AG09319 (cell line): Measurements from ENCODE around the gene LAMA2.

Experiments
- DNase-seq: peaks from one replicate; pipeline ENCODE4 v3.0.0-alpha.2; 2010; ENCODE audit warnings: low read depth; ENCODE audit errors: extremely low read depth
- CTCF ChIP-seq: IDR thresholded peaks from 2 replicates; pipeline ENCODE4 v1.5.1; 2011; ENCODE audit warnings: low read depth, mild to moderate bottlenecking, inconsistent platforms, low read length, moderate library complexity

Gene LAMA2

DNA sequence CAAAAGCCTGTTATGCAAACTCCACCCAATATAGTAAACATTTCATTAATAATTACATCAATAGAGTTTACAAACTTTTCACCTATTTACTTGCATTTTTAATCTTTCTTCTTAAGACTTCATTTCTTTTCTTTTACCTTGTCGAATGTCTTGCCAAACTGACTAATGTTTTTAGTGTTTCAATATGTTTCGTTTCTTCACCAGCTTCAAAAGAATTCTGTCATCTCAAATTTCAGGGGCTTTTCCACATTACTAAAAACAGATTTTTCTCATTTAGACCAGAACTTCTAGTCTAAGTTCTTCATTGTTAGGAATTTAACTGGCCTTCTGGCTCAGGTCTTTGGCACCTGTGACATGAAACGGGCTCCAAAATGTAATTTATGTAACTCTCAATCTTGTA is 630.5 kb downstream of the LAMA2 start:
- TF ChIP-seq CTCF, result no peak
- no peak for DNase-seq

DNA sequence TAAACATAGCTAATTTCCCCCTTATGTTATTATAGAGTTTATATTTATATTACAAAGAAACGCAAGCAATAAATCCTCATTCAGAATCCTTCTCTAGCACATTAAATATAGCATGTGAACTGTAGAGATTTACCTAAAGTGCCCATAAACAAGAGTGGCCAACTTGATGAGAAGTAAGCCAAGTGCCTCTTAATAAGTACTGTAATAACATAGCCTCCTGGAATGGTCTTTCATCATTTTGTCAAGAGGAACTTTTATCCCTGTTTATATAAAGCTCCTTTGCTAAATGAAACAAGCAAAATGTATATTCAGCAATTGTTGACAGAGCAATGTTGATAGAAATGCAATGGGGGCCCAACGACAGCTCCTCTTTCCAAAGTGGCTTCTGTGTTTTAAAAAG is 632.1 kb downstream of the LAMA2 start:
- no peak for TF ChIP-seq CTCF

GRCh38 chr6:129516005-129516404 is 633.1 kb downstream of the LAMA2 start:
- no peak for TF ChIP-seq CTCF
- no peak for DNase-seq

More for the DNA sequence above, 632.1 kb downstream of the LAMA2 start:
- DNase-seq, result no peak

DNA sequence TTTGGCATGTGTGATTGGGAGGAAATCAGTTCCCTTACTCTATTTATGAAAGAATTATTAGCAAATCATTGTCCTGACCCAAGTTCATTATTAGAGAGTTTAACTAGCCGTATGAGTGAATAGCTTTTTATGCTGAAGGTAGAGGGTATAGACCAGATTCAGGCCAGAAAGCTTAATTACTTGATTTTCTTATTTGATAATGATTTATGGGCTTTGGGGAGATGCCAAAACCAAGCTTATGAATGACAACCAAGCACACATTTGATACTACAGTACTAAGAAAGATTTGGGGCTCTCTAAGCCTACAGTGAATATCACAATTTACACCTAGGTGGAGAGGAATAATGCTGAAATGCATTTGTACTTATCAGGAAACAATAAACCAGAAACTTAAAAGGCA is 633.8 kb downstream of the LAMA2 start:
- TF ChIP-seq CTCF, result no peak
- DNase-seq, result no peak

DNA sequence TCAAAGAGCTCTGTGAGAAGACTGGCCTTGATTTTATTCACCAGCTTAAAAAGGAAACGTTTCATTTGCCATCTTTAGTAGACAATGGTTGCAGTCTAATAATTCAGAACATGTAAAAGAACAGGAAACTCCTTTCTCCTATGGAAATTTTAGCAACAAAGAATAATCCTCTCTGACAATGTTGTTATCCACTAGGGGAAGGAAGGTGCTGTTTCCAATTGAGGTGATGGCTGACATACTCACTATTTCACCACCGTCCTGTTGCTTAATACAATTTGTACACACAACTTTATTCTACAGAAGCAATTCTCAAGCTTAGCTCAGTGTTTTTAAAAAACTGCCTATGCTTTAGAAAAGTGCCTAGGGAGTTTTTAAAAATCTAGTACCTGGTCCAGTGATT is 634.4 kb downstream of the LAMA2 start:
- DNase-seq, result no peak
- TF ChIP-seq CTCF, result no peak

GRCh38 chr6:129519750-129520149 is 636.8 kb downstream of the LAMA2 start:
- DNase-seq, result no peak
- TF ChIP-seq CTCF, result no peak

GRCh38 chr6:129521946-129522345 is 639.0 kb downstream of the LAMA2 start:
- no peak for DNase-seq
- TF ChIP-seq CTCF, result no peak
